IgD-negative memory B cell (primary cell): ENCODE results near the gene FAM83F. TPM values are rescaled to one million over a fixed set of nuclear protein-coding genes. Genes with fewer than 3 reads are reported as not detected.

Source experiments
- H3K27ac Mint-ChIP-seq, 3 donors: one replicate each; pipeline ENCODE4 v1.8.0; 2020 to 2022; ENCODE audit warnings: mild to moderate bottlenecking in 3 of 3, mixed read lengths in 3 of 3, moderate library complexity in 1 of 3
- H3K27me3 Mint-ChIP-seq: one replicate; pipeline ENCODE4 v1.8.0; 2021; ENCODE audit warnings: mixed read lengths
- H3K36me3 Mint-ChIP-seq: one replicate; pipeline ENCODE4 v1.8.0; 2020; ENCODE audit warnings: mild to moderate bottlenecking, mixed read lengths
- H3K4me1 Mint-ChIP-seq, 3 donors: one replicate each; pipeline ENCODE4 v1.8.0; 2020 to 2022; ENCODE audit warnings: mixed read lengths in 3 of 3, mild to moderate bottlenecking in 1 of 3
- H3K4me3 Mint-ChIP-seq, 4 donors: one replicate each; pipeline ENCODE4 v1.8.0; 2020 to 2022; ENCODE audit warnings: mild to moderate bottlenecking in 4 of 4, mixed read lengths in 4 of 4, moderate library complexity in 3 of 4
- H3K9me3 Mint-ChIP-seq, 3 donors: one replicate each; pipeline ENCODE4 v1.8.0; 2020 to 2021; ENCODE audit warnings: mixed read lengths in 3 of 3, mild to moderate bottlenecking in 1 of 3
- polyA plus RNA-seq: library from polyadenylated mRNA; unstranded; fragments of 300-500 nt; fragmentation: Illumina TruSeq; gene quantifications from one replicate; pipeline ENCODE4 v1.2.3, GENCODE V29; 2021

FAM83F gene
- polyA plus RNA-seq, 1 donor from 2014 or later, result not detected

DNA sequence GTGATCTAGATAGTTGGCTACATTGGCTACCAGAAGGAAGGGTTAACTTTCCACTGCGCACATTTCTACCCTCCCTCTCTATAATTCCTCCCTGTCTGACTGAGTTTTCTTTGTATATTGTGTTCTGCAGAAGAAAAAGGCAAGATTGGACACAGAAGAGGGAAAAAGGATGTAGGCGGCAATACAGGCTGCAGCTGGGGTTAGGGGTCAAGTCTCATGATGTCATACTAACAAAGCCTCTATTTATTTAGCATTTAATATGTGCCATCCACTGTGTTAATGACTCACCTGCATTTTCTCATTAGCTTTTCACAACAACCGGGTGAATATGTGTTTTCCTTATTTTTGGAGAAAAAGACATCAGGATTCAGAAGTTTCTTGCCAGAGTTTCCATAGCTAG, 2.0 kb downstream of the FAM83F start:
- Mint-ChIP-seq H3K9me3 (no peaks in the 10 kb centered on the region), H3K36me3 (peaks cover 1% of the 10 kb centered on the region), H3K27ac (no peak overlapping the region), H3K4me1 (peaks cover 1 to 4% (median 2%) of the 10 kb centered on the region in 3 donors), H3K27me3 (peaks cover 40% of the 10 kb centered on the region), H3K4me3 (no peak overlapping the region)

DNA sequence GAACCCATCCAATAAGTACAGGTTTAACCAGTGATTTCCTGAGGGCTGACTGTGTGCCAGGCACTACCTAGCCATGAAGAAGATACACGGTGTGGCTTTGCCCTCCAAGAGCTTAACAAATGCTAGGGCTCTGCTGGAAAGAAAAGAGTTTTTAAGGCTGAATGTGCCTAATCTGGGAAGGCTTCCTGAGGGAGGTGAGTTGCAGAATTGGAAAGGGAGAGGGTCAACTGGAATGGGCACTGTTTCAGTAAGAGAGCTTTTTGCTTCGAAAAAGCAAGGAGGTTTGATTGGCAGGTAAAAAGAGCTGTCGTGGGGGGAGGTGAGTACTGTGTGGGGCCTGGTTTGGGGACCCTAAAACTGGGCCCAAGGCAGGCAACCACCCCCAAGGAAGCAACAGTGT, 2.7 kb downstream of the FAM83F start:
- Mint-ChIP-seq H3K27me3 (peaks cover 39% of the 10 kb centered on the region), H3K27ac (no peak overlapping the region), H3K9me3 (no peaks in the 10 kb centered on the region), H3K4me3 (no peak overlapping the region), H3K36me3 (peaks cover 1% of the 10 kb centered on the region), H3K4me1 (peaks cover 1 to 4% (median 2%) of the 10 kb centered on the region in 3 donors)

DNA sequence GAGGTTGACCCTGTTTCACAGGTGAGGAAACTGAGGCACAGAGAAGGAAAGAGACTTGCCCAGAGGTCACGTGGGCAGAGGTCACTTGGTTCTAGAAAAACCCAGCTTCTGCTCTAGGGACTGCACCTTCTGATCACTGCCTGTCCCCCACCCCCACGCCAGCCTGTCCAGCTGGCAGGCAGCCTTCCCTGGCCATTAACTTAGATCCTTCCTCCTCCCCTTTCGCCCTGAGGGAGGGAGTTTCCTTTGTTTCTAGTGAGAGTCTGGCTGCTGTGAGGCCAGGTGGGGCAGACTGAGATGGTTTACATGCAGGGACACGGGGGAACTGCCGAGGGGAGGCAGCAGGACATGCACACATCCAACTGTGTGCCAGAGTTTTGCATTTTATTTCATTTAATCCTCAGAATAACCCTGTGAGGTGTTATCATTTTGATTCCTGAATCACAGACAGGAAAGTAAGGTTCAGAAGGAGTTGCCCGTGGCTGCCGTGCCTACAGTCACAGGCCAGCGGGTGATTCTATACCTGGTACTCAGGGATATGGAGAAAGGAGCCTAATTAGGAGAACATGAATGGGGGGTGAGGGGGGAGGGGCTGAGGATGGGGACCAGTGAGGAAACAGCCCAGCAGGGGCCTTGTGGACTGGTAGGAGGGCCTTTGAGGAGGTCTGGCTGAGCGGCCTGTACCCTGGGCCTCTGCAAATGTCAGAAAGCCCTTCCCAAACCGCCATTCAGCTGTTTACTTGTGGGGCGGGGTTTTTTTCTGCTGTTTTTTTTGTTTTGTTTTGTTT, 3.4 kb downstream of the FAM83F start:
- Mint-ChIP-seq H3K27ac (no peak overlapping the region), H3K4me1 (peaks cover 1 to 4% (median 2%) of the 10 kb centered on the region in 3 donors), H3K36me3 (peaks cover 1% of the 10 kb centered on the region)

DNA sequence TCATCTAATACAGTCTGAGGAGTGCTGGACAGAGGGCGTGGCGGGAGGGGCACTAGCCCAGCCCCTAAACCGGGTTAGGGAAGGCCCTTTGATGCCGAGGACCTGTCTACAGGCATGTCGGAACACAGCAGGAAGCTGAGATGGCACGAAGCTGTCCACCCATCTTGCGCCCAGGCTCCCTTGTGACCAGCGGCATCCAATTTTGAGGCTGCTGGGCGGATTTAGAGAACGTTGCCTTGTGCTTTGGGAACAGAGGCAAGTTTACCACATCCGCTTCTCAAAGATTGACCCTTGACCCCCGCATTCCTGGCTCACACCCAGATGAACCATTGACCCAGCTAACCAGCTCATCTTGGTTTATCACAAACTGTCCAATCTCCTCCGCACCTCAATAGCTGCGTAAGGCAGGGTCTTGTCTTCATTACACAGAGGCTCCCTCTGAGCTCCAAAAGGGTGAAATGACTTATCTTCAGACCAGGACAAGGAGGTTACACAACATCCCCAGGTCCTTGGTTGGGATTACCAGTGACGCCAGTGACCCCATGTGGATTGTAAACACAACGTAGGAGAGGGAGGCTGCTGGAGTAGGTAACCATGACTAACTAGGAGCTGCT, 4.5 kb downstream of the FAM83F start:
- Mint-ChIP-seq H3K4me3 (no peak overlapping the region), H3K36me3 (peaks cover 1% of the 10 kb centered on the region), H3K27ac (no peak overlapping the region), H3K9me3 (no peaks in the 10 kb centered on the region), H3K4me1 (peaks cover 0 to 1% (median 0%) of the 10 kb centered on the region in 3 donors), H3K27me3 (peaks cover 34% of the 10 kb centered on the region)

More for the DNA sequence above, 3.4 kb downstream of the FAM83F start:
- no peaks in the 10 kb centered on the region for H3K9me3 Mint-ChIP-seq
- peaks cover 40% of the 10 kb centered on the region for H3K27me3 Mint-ChIP-seq
- no peak overlapping the region for H3K4me3 Mint-ChIP-seq

DNA sequence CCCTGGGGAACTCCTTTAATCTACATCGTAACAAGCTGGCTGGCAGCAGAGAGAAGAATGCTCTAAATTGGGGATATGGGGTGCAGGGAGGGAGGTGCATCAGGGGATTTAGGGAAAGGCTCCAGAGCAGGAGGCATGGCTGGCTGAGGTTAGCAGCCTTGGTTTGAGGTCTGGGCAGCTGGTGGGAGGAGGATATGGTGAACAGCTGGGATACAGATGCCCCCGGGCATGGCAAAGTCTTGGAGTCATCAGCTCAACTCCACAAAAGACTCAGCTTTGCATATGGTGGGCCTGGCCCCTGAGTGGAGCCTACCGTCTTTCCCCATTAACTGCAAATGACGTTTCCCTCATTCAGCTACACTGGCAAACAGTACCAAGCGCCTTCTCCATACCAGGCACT, 5.4 kb downstream of the FAM83F start:
- H3K9me3 Mint-ChIP-seq, result no peaks in the 10 kb centered on the region
- H3K36me3 Mint-ChIP-seq, result peaks cover 1% of the 10 kb centered on the region
- no peak overlapping the region for H3K4me3 Mint-ChIP-seq
- H3K27ac Mint-ChIP-seq, result no peak overlapping the region
- peaks cover 0 to 1% (median 0%) of the 10 kb centered on the region in 3 donors for H3K4me1 Mint-ChIP-seq
- peaks cover 37% of the 10 kb centered on the region for H3K27me3 Mint-ChIP-seq

DNA sequence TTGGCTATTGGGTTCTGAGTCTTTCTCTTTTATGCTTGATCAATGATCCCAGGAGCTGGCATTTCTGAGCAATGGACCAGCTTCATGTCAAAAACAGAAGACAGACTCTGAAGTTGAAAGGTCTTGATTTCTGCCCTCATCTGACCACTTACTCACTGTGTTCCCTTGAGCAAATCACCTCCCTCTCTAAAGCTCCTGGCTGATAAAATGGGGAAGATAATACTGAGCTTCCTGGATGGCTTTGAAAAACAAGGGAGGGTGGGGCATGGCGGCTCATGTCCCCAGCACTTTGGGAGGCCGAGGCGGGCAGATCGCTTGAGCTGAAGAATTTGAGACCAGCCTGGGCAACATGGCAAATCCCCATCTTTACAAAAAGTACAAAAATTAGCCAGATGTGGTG, 6.4 kb downstream of the FAM83F start:
- no peak overlapping the region for H3K4me3 Mint-ChIP-seq
- peaks cover 1% of the 10 kb centered on the region for H3K36me3 Mint-ChIP-seq
- H3K27me3 Mint-ChIP-seq, result peaks cover 31% of the 10 kb centered on the region
- H3K4me1 Mint-ChIP-seq, result peaks cover 0 to under 1% (median 0%) of the 10 kb centered on the region in 3 donors
- no peak overlapping the region for H3K27ac Mint-ChIP-seq
- H3K9me3 Mint-ChIP-seq, result no peaks in the 10 kb centered on the region

DNA sequence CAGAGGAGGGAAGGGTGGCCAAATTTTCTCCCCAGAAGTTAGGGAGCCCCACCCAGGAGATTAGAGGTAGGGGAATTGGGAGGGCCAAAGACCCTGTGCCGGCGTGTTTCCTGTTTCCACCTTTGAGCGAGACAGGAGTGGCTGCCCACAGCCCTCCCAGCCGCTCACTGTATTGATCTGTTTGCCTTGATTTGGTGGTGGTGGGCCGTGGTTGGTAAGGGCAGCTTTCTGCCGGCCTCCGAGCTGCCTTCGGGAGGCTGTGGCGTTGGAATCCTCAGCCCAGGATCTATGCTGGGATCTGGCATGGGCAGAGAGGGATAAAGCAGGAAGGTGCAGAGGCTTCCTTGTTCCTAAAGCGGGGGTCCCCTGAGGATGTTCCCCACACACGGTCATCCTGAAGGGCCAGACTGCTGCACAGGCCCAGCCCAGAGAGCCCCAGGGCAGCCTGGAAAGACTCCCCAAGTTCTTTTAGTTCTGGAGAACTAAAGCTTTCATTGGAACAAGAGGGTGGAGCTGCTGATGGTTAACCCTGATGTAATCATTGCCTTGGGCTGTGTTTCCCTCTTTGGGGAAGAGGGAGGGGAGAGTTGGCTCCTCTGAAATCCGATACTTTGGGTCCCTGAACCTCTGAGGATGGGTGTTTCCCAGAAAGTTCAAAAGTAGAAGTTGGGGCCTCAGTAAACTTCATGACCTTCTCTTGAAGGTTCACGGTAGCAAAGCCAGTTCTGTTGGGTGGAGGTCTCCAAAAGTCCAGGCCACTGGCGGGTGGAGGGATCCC, 7.2 kb downstream of the FAM83F start:
- H3K4me3 Mint-ChIP-seq, result no peak overlapping the region

DNA sequence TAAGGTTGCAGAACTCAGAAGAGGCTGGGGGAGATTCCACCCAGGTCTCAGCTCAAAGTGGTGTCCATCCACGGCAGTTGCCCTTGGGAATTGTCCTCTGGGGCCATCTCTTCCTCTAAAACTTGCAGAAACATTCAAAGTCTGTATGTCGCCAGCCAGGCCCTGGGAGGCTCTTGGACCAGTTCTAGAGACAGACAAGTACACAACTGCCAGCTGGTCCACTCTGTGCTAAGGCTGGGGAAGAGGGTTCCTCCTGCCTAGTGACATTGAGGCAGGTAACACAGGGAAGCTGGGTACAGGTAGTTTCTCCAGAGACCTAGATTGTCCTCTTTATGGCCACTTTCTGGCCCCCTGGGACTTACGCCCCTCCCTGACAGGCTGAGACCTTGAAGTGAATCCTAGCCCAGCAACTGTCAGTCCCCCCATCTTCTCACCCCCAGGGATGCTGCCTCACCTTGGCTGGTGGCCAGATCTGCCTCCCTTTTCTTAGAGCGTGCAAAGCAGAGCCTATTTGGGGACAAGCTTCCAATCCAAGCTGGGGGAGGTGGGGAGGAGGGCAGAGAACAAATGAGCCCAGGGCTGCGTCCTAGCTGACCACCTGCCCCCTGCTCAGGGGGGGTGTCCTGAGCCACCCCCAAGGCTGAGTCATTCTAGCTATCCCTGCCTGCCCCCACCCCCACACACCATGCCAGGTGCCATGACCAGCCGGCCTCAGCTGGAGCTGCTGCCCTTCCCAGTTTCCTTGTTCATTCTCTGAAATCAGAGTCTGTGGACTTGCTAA, 8.4 kb downstream of the FAM83F start:
- Mint-ChIP-seq H3K9me3 (no peaks in the 10 kb centered on the region), H3K27me3 (peaks cover 29% of the 10 kb centered on the region), H3K27ac (no peak overlapping the region), H3K4me1 (no peaks in the 10 kb centered on the region), H3K4me3 (no peak overlapping the region), H3K36me3 (peaks cover 1% of the 10 kb centered on the region)

More for the DNA sequence above, 7.2 kb downstream of the FAM83F start:
- H3K4me1 Mint-ChIP-seq, result no peaks in the 10 kb centered on the region
- H3K27ac Mint-ChIP-seq, result no peak overlapping the region
- H3K27me3 Mint-ChIP-seq, result peaks cover 28% of the 10 kb centered on the region
- H3K36me3 Mint-ChIP-seq, result peaks cover 1% of the 10 kb centered on the region
- no peaks in the 10 kb centered on the region for H3K9me3 Mint-ChIP-seq

DNA sequence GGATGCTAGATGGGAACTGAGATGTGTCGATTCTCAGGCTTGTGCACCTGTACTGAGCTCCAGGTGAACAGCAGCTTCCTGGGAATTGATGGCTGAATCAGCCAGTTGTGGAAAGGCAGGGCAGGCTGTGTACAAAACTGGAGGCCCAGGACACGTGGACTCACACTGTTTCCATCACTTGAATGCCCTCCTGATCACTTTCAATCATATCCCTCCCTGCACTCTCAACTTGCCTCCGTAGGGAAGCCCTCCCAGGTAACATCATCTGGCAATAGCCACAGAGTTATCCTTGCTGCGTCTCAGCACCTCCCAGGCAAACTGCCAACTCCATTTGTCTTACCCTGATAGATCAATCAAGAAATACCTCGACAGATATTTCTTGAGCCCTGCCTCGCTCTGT, 10.1 kb downstream of the FAM83F start:
- Mint-ChIP-seq H3K4me1 (peaks cover 0 to 1% (median 0%) of the 10 kb centered on the region in 3 donors), H3K36me3 (no peaks in the 10 kb centered on the region), H3K4me3 (no peak overlapping the region), H3K9me3 (no peaks in the 10 kb centered on the region), H3K27ac (no peak overlapping the region), H3K27me3 (peaks cover 35% of the 10 kb centered on the region)

DNA sequence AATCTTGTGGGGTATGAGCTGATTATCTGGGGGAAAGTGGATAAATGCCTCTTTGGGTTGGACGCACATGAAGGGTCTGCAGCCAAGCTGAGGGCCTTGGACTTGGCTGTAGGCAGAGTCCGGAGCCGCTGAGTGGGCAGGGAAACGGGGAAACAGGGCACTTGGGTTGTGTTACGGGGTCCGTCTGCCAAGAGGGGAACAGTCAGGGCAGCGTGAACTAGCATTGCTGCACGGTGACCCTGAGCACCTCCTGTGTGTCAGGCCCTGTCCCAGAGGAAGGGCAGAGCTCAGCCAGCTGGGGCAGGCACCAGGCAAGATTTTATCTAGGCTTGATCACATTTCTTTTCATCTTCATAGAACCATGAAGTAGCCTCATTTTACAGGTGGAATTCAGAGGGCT, 11.9 kb downstream of the FAM83F start:
- H3K4me3 Mint-ChIP-seq, result no peak overlapping the region
- peaks cover 0 to 1% (median 0%) of the 10 kb centered on the region in 3 donors for H3K4me1 Mint-ChIP-seq
- no peaks in the 10 kb centered on the region for H3K36me3 Mint-ChIP-seq
- H3K9me3 Mint-ChIP-seq, result no peaks in the 10 kb centered on the region
- H3K27ac Mint-ChIP-seq, result peak overlapping the region in 1 of 3 donors; percentile 39
- H3K27me3 Mint-ChIP-seq, result peaks cover 42% of the 10 kb centered on the region

DNA sequence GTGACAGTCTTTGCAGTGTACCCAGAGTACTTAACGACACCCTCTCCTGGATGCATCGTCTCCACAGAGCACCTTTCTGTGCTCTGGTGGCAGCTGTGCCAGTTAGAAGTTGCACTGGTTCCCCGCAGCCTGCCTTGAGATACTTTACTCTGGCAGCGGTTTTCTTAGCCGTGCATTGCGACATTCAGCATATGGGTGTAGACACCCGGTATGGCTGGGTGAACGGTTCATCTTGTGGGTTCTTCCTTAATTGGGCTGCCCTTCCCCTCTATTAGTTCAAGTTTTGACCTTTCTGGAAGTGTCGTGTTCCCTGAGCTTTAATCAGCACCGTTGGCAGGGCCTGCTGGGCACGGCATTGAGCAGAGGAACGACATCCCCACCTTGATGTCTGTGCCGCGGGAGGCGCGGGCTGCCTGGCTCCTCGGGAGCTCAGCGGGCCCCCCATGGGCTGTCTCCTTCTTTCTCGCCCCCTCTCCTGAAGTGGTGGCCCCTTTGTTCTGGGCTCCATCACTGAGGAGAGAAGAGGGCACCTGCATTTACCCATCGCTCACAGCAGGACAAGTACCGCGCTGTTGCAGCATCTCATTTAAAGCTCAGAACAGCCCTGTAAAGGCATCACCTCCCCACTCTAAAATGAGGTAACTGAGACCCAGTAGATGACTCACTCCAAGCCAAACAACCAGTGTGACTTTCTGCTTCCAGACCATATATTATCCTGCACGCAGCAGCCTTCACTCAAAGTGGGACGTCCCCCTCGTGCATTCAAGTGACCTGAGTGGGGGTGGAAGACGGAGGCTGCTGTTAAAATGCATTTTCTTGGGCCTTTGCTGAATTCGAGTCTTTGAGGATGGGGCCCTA, 13.3 kb downstream of the FAM83F start:
- H3K4me3 Mint-ChIP-seq, result no peak overlapping the region
- no peaks in the 10 kb centered on the region for H3K36me3 Mint-ChIP-seq
- H3K27me3 Mint-ChIP-seq, result peaks cover 39% of the 10 kb centered on the region
- H3K4me1 Mint-ChIP-seq, result peaks cover 0 to 1% (median 0%) of the 10 kb centered on the region in 3 donors
- H3K9me3 Mint-ChIP-seq, result no peaks in the 10 kb centered on the region
- no peak overlapping the region for H3K27ac Mint-ChIP-seq

DNA sequence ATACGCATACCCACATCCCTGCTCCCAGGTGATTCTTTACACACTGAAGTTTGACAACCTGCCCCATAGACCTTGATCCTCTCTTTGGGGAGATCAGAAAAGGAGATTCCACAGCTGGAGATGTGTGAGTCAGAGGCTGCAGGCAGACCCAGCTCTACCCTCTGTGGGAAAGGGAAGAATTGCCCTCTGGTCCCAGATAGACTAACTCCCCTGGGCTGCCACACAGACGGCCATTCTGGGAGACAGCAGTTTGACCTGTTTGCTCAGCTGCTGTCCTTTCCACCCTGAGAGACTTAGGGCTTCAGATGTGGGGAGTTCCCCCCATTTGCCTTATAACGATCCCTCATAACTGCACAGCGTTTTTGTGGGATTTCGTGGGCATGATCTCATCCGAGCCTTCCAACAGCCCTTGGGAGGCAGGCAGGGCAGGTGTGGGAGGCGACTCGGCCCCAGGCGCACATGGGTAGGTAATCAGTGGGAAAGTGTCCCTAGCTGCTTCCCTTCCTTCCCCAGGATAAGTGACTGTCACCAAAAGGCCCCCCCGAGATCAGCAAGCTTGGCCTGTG, 14.1 kb downstream of the FAM83F start:
- Mint-ChIP-seq H3K36me3 (no peaks in the 10 kb centered on the region), H3K9me3 (no peaks in the 10 kb centered on the region), H3K27ac (no peak overlapping the region), H3K4me3 (peak overlapping the region in 1 of 4 donors; percentile 12), H3K4me1 (peaks cover 0 to 1% (median 0%) of the 10 kb centered on the region in 3 donors), H3K27me3 (peaks cover 38% of the 10 kb centered on the region)

DNA sequence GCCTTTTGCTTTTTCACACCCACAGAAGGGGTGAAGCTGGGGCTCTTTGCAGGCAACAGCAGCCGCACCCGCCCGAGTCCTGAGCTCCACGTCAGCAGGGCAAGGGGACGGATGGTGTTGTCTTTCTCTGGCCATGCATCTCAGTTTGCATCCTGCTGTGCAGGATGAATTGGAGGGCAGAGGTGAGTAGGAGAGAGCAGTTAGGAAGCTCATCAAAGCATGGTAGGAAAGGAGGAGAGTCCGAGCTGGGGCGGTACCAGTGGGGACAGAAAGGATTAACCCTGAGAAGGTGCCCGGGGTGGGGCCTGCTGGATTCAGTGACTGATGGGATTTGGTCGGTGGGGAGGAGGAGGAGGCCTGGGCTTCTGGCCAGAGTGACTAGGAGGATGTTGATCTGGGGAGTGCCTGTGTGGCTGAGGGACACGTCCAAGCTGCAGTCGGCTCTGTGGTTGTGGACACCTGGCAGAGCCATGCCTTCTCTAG, 14.6 kb downstream of the FAM83F start:
- Mint-ChIP-seq H3K36me3 (no peaks in the 10 kb centered on the region), H3K27ac (no peak overlapping the region), H3K4me1 (peaks cover 0 to 1% (median 0%) of the 10 kb centered on the region in 3 donors), H3K27me3 (peaks cover 36% of the 10 kb centered on the region), H3K4me3 (no peak overlapping the region), H3K9me3 (no peaks in the 10 kb centered on the region)
